Suprapubic skin (tissue), 4 donors: Measurements from ENCODE around the gene NEK6. TPM values are rescaled to one million over a fixed set of nuclear protein-coding genes. Genes with fewer than 3 reads are reported as not detected.

ENCODE experiments used
- DNase-seq, 2 donors: peaks; one replicate each; pipeline ENCODE4 v3.0.0-alpha.2; 2019; ENCODE audit warnings: low spot score in 2 of 2
- H3K27ac ChIP-seq: fragments of 200-600 bp; sonication (generic); one replicate; pipeline ENCODE4 v1.5.1; 2019
- H3K27me3 ChIP-seq: fragments of 200-600 bp; sonication (generic); one replicate; pipeline ENCODE4 v1.5.1; 2019
- H3K36me3 ChIP-seq: fragments of 200-600 bp; sonication (generic); one replicate; pipeline ENCODE4 v1.5.1; 2019
- H3K4me1 ChIP-seq: fragments of 200-600 bp; sonication (generic); one replicate; pipeline ENCODE4 v1.5.1; 2019
- H3K4me3 ChIP-seq: fragments of 200-600 bp; sonication (generic); one replicate; pipeline ENCODE4 v1.5.1; 2019; ENCODE audit warnings: mild to moderate bottlenecking
- H3K9me3 ChIP-seq: fragments of 200-600 bp; sonication (generic); one replicate; pipeline ENCODE4 v1.5.1; 2019
- EP300 ChIP-seq: sonication (generic); formaldehyde crosslinking; IDR thresholded peaks from one replicate; pipeline ENCODE4 v1.6.1; 2017; ENCODE audit warnings: antibody characterized with exemption
- POLR2A ChIP-seq, 2 donors: fragments of 450-650 bp; IDR thresholded peaks; one replicate each; pipeline ENCODE4 v1.6.1; 2017; ENCODE audit warnings: antibody characterized with exemption in 2 of 2, mild to moderate bottlenecking in 2 of 2, moderate library complexity in 2 of 2
- POLR2AphosphoS5 ChIP-seq, 3 donors: sonication (generic); formaldehyde crosslinking; IDR thresholded peaks; one replicate each; pipeline ENCODE4 v1.6.1; 2017; ENCODE audit warnings: antibody characterized with exemption in 3 of 3
- WGBS: methylation state at CpG from one replicate; pipeline ENCODE4 v1.1.5; 2018; 5-methylcytosine and 5-hydroxymethylcytosine counted together
- total RNA-seq, 4 donors: library from RNA; depleted of rRNA; stranded (reverse); fragments of >200 nt; gene quantifications; one replicate each; pipeline ENCODE4 v1.1.0, GENCODE V29; 2016
- TF ChIP-seq, protein P1 (sequence below), 2 donors: fragments of 200-600 bp in 1 of 2; fragments of 450-650 bp in 1 of 2; sonication (generic) in 1 of 2; IDR thresholded peaks; one replicate each; pipeline ENCODE4 v1.5.1; 2016 to 2019; ENCODE audit warnings: antibody characterized with exemption in 2 of 2, mild to moderate bottlenecking in 1 of 2, moderate library complexity in 1 of 2

The NEK6 gene
- total RNA-seq, 4 donors from 2014 or later: 5.4 to 17.5 (median 10.6) TPM

DNA sequence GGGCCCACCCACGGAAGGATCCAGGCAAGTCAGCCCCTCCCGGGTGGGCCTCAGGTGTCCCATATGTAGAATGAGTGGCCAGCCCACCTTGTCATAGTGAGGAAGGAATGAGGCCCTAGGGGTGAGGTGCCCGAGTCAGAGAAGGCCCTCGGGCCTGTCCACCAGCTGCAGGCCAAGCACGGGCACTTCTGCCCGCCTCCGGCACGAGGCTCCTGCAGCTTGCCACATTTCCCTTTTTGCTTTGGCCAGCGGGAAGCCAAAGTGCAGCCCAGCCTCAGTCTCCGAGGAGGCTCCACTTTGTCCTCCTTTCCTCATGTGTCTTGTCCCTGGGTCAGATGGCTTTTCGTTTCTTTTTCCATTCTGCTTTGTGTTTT lies 84.6 kb downstream of the NEK6 start:
- peaks cover 55% of the 10 kb centered on the region for H3K36me3 ChIP-seq

DNA sequence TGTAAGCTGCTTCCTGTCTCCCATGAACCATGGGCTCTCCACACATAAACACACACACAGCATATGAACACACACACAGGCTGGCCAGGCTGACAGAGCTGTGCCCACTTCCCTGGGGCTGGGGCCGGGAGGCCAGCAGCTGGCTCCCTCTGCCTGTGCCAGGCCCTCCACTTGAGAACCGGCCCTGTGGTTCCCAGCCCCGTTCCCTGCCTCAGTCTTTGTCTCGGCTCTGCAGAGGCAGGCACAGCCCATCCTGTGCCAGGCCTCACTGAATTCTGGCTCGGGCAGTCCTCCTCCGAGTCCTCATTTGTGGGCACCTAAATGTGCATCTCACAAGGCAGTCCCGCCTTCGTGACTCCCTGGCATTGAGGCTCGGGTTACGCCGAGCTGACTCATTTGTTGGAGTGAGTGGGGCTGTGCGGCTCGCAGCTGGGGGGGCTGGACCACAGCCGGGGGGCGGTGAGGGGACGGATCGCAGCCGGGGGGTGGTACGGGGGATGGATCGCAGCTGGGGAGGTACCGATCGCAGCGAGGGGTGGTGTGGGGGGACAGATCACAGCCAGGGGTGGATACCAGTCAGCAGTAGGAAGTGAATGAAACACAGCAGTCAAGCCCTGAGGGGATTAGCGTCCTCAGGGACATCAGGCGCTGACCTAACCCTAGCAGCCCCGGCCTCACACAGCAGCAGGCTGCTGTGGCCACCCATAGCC lies 85.2 kb downstream of the NEK6 start:
- peak overlapping the region; percentile 21 for H3K4me3 ChIP-seq

More for the DNA sequence above, 84.6 kb downstream of the NEK6 start:
- H3K4me1 ChIP-seq: peaks cover 16% of the 10 kb centered on the region
- no peaks in the 10 kb centered on the region for H3K9me3 ChIP-seq
- WGBS: 56% methylated on average over 6 of the region's 11 CpGs
- no peaks in the 10 kb centered on the region for H3K27me3 ChIP-seq
- peak overlapping the region; percentile 21 for H3K4me3 ChIP-seq
- H3K27ac ChIP-seq: peak overlapping the region; percentile 27
- TF ChIP-seq POLR2AphosphoS5 (IDR thresholded peaks at IDR 0.05) (no peak), EP300 (no peak), POLR2A (IDR thresholded peaks at IDR 0.05) (no peak)
- TF ChIP-seq, protein P1, sequence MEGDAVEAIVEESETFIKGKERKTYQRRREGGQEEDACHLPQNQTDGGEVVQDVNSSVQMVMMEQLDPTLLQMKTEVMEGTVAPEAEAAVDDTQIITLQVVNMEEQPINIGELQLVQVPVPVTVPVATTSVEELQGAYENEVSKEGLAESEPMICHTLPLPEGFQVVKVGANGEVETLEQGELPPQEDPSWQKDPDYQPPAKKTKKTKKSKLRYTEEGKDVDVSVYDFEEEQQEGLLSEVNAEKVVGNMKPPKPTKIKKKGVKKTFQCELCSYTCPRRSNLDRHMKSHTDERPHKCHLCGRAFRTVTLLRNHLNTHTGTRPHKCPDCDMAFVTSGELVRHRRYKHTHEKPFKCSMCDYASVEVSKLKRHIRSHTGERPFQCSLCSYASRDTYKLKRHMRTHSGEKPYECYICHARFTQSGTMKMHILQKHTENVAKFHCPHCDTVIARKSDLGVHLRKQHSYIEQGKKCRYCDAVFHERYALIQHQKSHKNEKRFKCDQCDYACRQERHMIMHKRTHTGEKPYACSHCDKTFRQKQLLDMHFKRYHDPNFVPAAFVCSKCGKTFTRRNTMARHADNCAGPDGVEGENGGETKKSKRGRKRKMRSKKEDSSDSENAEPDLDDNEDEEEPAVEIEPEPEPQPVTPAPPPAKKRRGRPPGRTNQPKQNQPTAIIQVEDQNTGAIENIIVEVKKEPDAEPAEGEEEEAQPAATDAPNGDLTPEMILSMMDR (IDR thresholded peaks at IDR 0.05): no peak
- no peak for DNase-seq

DNA sequence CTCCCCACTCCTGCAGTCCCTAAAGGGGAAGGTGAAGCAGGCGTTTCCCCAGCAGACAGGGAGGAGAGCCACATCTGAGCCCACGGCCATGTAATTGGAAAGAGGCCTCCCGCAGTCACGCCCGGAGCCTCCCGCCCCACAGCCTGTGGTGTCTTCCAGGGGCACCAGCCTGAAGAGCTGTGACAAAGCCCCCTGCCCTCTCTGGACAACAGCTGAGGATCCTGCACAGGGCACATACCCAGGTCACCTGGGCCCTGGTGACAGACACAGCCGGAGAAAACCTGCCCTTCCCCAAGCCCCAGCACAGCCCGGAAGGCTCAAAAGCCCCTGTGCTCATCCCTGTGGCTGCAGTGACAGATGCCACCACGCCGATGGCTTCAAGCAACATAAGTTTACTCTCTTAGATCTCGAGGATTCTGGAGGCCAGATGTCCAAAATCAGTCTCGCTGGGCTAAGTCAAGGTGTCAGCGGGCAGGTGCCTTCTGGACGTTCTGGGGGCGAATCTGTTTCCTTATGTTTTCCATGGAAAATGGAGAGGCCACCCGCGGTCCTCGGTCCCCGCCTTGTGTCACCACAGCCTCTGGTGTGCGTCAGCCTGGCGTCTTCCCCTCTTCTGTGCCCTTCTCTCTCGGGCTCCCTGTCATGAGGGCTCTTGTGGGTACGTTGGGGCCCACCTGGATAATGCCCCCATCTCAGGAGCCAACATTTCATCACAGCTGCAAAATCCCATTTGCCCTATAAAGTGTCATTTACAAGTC lies 86.0 kb downstream of the NEK6 start:
- H3K9me3 ChIP-seq: no peaks in the 10 kb centered on the region
- TF ChIP-seq POLR2A (IDR thresholded peaks at IDR 0.05) (no peak), EP300 (no peak), POLR2AphosphoS5 (IDR thresholded peaks at IDR 0.05) (no peak)
- TF ChIP-seq, protein P1 (IDR thresholded peaks at IDR 0.05): no peak
- no peak overlapping the region for H3K27ac ChIP-seq
- DNase-seq: no peak
- no peaks in the 10 kb centered on the region for H3K27me3 ChIP-seq
- no peak overlapping the region for H3K4me3 ChIP-seq
- H3K4me1 ChIP-seq: peaks cover 16% of the 10 kb centered on the region
- peaks cover 61% of the 10 kb centered on the region for H3K36me3 ChIP-seq
- 81% methylated on average over 17 of the region's 23 CpGs for WGBS

More for the DNA sequence above, 85.2 kb downstream of the NEK6 start:
- no peaks in the 10 kb centered on the region for H3K27me3 ChIP-seq
- DNase-seq: no peak
- TF ChIP-seq, protein P1 (IDR thresholded peaks at IDR 0.05): no peak
- no peak for TF ChIP-seq EP300
- no peak for TF ChIP-seq POLR2A (IDR thresholded peaks at IDR 0.05)
- peak in 1 of 3 donors; percentile 21 for TF ChIP-seq POLR2AphosphoS5 (IDR thresholded peaks at IDR 0.05)
- peaks cover 16% of the 10 kb centered on the region for H3K4me1 ChIP-seq
- H3K36me3 ChIP-seq: peaks cover 55% of the 10 kb centered on the region
- no peaks in the 10 kb centered on the region for H3K9me3 ChIP-seq
- peak overlapping the region; percentile 27 for H3K27ac ChIP-seq
- WGBS: 42% methylated on average over 9 of the region's 26 CpGs

DNA sequence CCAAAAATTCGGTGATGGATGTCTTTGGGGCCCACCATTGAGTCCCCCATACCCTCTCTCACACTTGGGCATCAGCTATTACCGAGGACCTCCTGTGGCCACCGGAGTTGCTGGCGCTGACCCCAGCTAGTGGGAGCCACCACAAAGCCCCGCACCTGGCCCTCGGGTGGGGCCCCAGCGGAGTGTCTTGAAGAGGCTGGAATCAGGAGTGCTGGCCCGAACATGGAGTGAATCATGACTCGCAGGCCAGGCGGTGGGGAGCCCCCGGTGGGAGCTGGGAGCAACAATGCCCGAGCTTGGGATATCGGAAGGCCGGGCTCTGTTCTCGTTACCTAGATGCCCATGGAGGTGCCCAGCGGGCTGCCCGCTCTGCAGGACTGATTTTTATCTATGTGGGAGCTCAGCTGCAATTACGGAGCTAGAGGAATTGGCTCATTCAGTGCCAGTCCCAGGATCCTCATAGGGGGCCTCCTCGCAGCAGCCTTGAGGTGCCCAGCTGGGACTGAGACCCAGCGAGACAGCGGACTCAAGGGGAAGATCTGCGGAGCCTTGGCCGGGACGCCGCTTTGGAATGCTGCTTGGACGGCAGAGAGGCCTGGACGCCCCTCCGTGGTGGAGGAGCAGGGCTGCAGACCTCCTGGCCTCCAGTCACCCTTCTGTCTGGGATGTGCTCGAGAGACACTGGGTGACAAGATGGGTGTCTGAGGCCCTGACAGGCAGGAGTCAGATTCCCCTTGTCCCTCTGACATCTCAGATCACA lies 86.7 kb downstream of the NEK6 start:
- peaks cover 64% of the 10 kb centered on the region for H3K36me3 ChIP-seq

More for the DNA sequence above, 86.7 kb downstream of the NEK6 start:
- Histone ChIP-seq H3K4me3 (no peak overlapping the region), H3K4me1 (peaks cover 16% of the 10 kb centered on the region), H3K27me3 (no peaks in the 10 kb centered on the region), H3K9me3 (no peaks in the 10 kb centered on the region), H3K27ac (no peak overlapping the region)
- DNase-seq: no peak
- TF ChIP-seq POLR2AphosphoS5 (IDR thresholded peaks at IDR 0.05) (no peak), EP300 (no peak)
- TF ChIP-seq, protein P1 (IDR thresholded peaks at IDR 0.05): no peak
- 85% methylated on average over 27 of the region's 29 CpGs for WGBS
